ENCODE data around the gene TSPAN12.

TSPAN12 gene

GRCh38 chr7:120792091-120792860 is 65.7 kb downstream of the TSPAN12 start:
- H3K27ac ChIP-seq (replicated peaks) = no peak overlapping the region
- H3K27me3 ChIP-seq (ENCODE audit: insufficient read depth, poor library complexity, severe bottlenecking) = no peaks in the 10 kb centered on the region
- peak in 1 of 2 experiments; percentile 56 for DNase-seq (ENCODE audit: low read depth in 1 of 2, low spot score in 1 of 2)
- no peak for TF ChIP-seq POLR2AphosphoS5 (IDR thresholded peaks at IDR 0.05; ENCODE audit: low read depth)
- peak; percentile 84 for TF ChIP-seq CTCF (IDR thresholded peaks at IDR 0.05; ENCODE audit: insufficient read depth, low read length)
- TF ChIP-seq, protein P1, sequence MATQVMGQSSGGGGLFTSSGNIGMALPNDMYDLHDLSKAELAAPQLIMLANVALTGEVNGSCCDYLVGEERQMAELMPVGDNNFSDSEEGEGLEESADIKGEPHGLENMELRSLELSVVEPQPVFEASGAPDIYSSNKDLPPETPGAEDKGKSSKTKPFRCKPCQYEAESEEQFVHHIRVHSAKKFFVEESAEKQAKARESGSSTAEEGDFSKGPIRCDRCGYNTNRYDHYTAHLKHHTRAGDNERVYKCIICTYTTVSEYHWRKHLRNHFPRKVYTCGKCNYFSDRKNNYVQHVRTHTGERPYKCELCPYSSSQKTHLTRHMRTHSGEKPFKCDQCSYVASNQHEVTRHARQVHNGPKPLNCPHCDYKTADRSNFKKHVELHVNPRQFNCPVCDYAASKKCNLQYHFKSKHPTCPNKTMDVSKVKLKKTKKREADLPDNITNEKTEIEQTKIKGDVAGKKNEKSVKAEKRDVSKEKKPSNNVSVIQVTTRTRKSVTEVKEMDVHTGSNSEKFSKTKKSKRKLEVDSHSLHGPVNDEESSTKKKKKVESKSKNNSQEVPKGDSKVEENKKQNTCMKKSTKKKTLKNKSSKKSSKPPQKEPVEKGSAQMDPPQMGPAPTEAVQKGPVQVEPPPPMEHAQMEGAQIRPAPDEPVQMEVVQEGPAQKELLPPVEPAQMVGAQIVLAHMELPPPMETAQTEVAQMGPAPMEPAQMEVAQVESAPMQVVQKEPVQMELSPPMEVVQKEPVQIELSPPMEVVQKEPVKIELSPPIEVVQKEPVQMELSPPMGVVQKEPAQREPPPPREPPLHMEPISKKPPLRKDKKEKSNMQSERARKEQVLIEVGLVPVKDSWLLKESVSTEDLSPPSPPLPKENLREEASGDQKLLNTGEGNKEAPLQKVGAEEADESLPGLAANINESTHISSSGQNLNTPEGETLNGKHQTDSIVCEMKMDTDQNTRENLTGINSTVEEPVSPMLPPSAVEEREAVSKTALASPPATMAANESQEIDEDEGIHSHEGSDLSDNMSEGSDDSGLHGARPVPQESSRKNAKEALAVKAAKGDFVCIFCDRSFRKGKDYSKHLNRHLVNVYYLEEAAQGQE (IDR thresholded peaks at IDR 0.05; ENCODE audit: insufficient replicate concordance, low read depth) = no peak
- no peak overlapping the region for H3K4me3 ChIP-seq (replicated peaks; ENCODE audit: insufficient read depth, low read length)

DNA sequence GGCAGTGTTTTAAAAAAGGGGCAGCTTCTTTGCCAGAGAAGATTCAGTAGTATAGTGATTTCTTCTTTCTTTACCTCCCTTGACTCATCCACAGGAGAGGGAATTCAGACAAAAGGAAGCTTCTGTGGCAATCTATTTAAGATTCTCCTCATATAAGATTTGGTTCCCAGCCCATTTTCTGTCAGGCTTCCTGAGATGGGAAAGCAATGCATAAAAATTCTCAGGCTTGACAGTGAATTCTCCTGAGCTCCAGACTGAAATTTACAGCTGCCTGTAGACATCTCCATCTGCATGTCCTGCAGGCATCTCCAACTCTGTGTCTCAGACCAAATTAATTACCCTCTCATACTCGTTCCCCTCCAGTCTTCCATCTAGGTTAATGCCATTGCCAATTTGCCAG is 72.8 kb downstream of the TSPAN12 start:
- TF ChIP-seq GABPA (IDR thresholded peaks at IDR 0.05; ENCODE audit: low read depth) (no peak), SPI1 (IDR thresholded peaks at IDR 0.05; ENCODE audit: borderline replicate concordance, low read depth) (no peak), POLR2AphosphoS5 (IDR thresholded peaks at IDR 0.05; ENCODE audit: low read depth) (no peak), CTCF (IDR thresholded peaks at IDR 0.05; ENCODE audit: insufficient read depth, low read length) (no peak)
- TF ChIP-seq, protein P1 (IDR thresholded peaks at IDR 0.05; ENCODE audit: insufficient replicate concordance, low read depth) = no peak
- Histone ChIP-seq H3K27ac (replicated peaks) (no peak overlapping the region), H3K27me3 (ENCODE audit: insufficient read depth, poor library complexity, severe bottlenecking) (peaks cover 2% of the 10 kb centered on the region), H3K4me3 (replicated peaks; ENCODE audit: insufficient read depth, low read length) (no peak overlapping the region)
- DNase-seq (ENCODE audit: low read depth in 1 of 2, low spot score in 1 of 2) = no peak

- no peak overlapping the region for H3K4me3 ChIP-seq (replicated peaks; ENCODE audit: insufficient read depth, low read length)
- TF ChIP-seq POLR2AphosphoS5 (IDR thresholded peaks at IDR 0.05; ENCODE audit: low read depth) (no peak), GABPA (IDR thresholded peaks at IDR 0.05; ENCODE audit: low read depth) (no peak), CTCF (IDR thresholded peaks at IDR 0.05; ENCODE audit: insufficient read depth, low read length) (no peak), SPI1 (IDR thresholded peaks at IDR 0.05; ENCODE audit: borderline replicate concordance, low read depth) (no peak)
- TF ChIP-seq, protein P1 (IDR thresholded peaks at IDR 0.05; ENCODE audit: insufficient replicate concordance, low read depth) = no peak
- DNase-seq (ENCODE audit: low read depth in 1 of 2, low spot score in 1 of 2) = no peak
Observed at GRCh38 chr7:120783721-120784120, 74.2 kb downstream of the TSPAN12 start.

More at GRCh38 chr7:120783721-120784120, 74.2 kb downstream of the TSPAN12 start:
- Histone ChIP-seq H3K27me3 (ENCODE audit: insufficient read depth, poor library complexity, severe bottlenecking) (peaks cover 2% of the 10 kb centered on the region), H3K27ac (replicated peaks) (no peak overlapping the region)

Measured in HL-60 (cell line).